ENCODE results near the gene MAGEA2B. TPM values are rescaled to one million over a fixed set of nuclear protein-coding genes. Genes with fewer than 3 reads are reported as not detected.
"Not testable (repeated sequence)": the region's sequence is repeated elsewhere in the genome, so short reads cannot be mapped to it uniquely, and the experiment has no call there.

The MAGEA2B gene
- total RNA-seq, 1 donor from 2014 or later: not detected

DNA sequence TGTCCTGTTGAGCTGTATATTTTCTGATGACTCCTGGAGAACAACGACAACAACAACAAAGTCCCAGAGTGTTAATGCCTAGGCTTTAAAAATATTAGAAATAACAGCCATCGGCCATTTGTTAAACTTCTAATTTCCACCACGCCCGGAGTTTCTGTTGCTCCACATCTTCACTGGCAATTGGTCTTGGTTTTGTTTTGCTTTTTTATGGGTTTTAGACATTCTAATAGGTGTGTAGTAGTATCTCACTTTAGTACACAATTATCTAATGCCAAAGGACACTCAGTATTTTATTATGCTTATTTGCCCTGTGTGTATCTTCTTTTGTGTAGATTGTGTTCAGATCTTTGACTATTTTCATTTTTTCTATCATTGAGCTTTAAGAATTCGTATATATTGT, 24.1 kb downstream of the MAGEA2B start:
- TF ChIP-seq, protein P1, sequence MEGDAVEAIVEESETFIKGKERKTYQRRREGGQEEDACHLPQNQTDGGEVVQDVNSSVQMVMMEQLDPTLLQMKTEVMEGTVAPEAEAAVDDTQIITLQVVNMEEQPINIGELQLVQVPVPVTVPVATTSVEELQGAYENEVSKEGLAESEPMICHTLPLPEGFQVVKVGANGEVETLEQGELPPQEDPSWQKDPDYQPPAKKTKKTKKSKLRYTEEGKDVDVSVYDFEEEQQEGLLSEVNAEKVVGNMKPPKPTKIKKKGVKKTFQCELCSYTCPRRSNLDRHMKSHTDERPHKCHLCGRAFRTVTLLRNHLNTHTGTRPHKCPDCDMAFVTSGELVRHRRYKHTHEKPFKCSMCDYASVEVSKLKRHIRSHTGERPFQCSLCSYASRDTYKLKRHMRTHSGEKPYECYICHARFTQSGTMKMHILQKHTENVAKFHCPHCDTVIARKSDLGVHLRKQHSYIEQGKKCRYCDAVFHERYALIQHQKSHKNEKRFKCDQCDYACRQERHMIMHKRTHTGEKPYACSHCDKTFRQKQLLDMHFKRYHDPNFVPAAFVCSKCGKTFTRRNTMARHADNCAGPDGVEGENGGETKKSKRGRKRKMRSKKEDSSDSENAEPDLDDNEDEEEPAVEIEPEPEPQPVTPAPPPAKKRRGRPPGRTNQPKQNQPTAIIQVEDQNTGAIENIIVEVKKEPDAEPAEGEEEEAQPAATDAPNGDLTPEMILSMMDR (IDR thresholded peaks at IDR 0.05; ENCODE audit: unreplicated experiment): no peak
- H3K27ac Mint-ChIP-seq: no peak overlapping the region
- no peak for DNase-seq (ENCODE audit: low spot score in 2 of 2, unreplicated experiment in 2 of 2)
- no peaks in the 10 kb centered on the region for H3K36me3 Mint-ChIP-seq
- peaks cover 23% of the 10 kb centered on the region for H3K9me3 Mint-ChIP-seq
- H3K27me3 Mint-ChIP-seq (ENCODE audit: low read depth): peaks cover 2% of the 10 kb centered on the region
- H3K4me3 Mint-ChIP-seq: no peak overlapping the region
- no peaks in the 10 kb centered on the region for H3K4me1 Mint-ChIP-seq

DNA sequence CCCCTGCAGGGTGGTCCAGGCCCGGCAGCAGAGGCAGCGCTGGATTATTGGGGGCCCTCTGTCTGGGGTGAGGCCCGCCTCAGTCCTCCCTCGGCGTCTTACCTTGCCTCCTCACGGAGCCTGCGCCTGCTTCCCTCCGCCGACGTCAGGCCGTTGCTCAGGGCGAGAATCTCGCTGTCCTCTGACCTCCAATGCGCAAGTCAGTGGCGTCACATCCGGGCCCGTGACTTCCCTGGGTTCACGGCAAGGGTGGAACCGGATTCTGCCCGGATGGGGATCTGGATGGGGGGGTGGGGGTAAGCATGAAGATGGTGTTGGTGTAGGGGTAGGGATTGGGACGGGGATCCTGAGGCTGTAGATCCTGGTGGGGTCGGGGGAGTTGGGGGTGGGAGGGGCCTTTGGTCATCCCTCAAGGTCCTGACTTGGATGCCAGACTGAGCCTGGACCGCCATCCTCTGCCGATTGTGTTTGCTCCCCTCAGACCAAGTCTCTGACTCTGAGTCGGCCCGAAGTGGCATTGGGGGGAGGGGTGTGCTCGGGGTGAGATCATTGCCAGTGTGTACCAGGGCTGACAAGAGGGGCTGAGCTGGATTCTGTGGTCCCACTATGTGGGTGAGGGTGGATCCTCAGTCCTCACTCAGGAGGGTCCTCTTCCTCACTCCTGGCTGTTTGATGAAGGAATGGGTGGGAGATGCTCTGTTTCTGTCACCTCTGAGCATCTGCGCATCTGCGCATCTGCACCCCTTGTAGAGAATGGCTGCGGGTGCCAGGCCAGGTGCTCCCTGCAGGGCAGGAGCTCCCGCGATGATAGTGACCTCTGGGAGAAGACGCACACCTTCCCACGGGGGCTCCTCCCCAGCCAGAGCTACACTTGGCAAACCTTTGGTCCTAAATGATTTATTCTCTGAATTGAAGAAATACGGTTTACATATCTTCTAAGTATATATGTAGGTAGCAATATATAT, 39.5 kb downstream of the MAGEA2B start, which contains the start of gene MAGEA2:
Gene MAGEA2, minus strand, starts transcription at position 157 of the 965 bp plus-strand sequence. CDS start 2,479 bp downstream, outside the sequence.
- not testable (repeated sequence) for H3K27me3 Mint-ChIP-seq (ENCODE audit: low read depth); H3K36me3 Mint-ChIP-seq; H3K4me1 Mint-ChIP-seq; H3K4me3 Mint-ChIP-seq; H3K9me3 Mint-ChIP-seq; DNase-seq (ENCODE audit: low spot score in 2 of 2, unreplicated experiment in 2 of 2); H3K27ac Mint-ChIP-seq

DNA sequence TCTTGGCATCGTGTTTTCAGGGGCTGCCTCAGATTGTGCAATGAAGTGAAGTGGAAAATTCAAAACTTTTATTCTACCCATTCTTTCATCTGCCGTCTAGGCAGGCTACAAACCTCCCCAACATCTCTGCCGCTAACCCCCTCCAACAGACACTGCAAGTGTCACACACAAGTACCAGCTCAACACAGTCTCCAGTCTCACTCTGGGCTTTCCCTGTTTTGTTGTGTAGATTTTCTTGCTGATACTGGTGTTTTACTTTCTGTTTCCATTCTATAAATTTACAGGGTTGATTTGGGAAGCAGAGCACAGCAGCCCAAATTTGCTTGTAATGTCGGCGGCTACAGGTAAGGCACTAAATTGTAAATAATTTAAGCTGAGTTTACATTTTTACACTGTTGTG, 40.4 kb downstream of the MAGEA2B start:
- not testable (repeated sequence) for DNase-seq (ENCODE audit: low spot score in 2 of 2, unreplicated experiment in 2 of 2); H3K4me3 Mint-ChIP-seq; H3K36me3 Mint-ChIP-seq; H3K27me3 Mint-ChIP-seq (ENCODE audit: low read depth); H3K9me3 Mint-ChIP-seq; H3K4me1 Mint-ChIP-seq; H3K27ac Mint-ChIP-seq

DNA sequence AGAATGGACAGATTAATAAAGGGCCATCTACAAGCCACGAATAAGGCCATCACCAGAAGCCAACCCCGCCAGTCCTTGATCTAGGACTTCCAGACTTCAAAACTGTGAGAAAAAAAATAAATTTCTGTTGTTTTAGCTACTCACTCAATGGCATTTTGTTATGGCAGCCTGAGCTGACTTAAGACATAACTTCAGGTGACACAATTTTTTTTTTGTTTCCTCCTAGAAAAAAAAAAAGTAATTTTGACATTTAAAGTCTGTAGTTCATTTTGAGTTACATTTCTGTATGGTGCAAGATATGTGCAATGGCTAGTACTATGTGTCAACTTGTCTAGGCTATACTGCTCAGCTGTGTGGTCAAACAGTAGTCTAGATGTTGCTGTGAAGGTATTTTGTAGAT, 44.5 kb downstream of the MAGEA2B start, which contains the start of gene CSAG3:
Gene CSAG3, plus strand, starts transcription at position 301 of the 400 bp plus-strand sequence.
- not testable (repeated sequence) for H3K9me3 Mint-ChIP-seq; H3K27ac Mint-ChIP-seq; H3K27me3 Mint-ChIP-seq (ENCODE audit: low read depth); H3K4me3 Mint-ChIP-seq; H3K4me1 Mint-ChIP-seq; H3K36me3 Mint-ChIP-seq; DNase-seq (ENCODE audit: low spot score in 2 of 2, unreplicated experiment in 2 of 2)

DNA sequence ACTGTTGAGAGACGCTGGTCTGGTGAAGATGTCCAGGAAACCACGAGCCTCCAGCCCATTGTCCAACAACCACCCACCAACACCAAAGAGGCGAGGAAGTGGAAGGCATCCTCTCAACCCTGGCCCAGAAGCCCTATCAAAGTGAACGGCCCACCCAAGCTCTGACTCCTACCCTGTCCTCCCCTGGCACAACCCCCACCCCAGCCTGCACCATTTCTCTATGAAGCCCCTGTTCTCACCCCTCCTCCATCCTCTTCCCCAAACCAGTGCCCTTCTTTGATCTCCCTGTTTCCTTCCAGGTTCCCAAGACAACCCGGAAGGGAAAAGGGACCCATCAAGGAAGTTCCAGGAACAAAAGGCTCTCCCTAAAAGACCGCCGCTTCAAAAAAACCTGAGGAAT, 45.1 kb downstream of the MAGEA2B start:
- H3K4me3 Mint-ChIP-seq; DNase-seq (ENCODE audit: low spot score in 2 of 2, unreplicated experiment in 2 of 2); H3K4me1 Mint-ChIP-seq; H3K27me3 Mint-ChIP-seq (ENCODE audit: low read depth); H3K9me3 Mint-ChIP-seq; H3K27ac Mint-ChIP-seq; H3K36me3 Mint-ChIP-seq: not testable (repeated sequence)

DNA sequence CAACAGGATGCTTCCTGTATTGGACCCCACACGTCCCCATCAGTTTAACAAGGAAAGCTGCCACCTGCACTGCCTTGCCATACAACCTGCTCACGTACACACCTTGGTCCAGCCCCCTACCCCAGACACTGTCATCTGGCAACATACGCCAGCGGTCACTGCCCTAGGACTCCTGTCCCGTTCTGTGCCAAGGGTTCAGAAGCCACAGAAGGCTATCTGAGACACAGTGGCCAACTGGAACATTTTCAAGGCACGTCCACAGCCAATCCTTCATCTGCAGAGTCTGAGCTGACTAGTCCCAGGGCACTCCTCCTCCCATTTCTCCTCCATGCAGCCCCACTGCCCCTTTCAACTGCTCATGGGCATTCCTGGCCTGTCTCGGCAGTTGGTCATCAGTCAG, 47.2 kb downstream of the MAGEA2B start:
- H3K27ac Mint-ChIP-seq; DNase-seq (ENCODE audit: low spot score in 2 of 2, unreplicated experiment in 2 of 2); H3K36me3 Mint-ChIP-seq; H3K4me3 Mint-ChIP-seq; H3K27me3 Mint-ChIP-seq (ENCODE audit: low read depth); H3K4me1 Mint-ChIP-seq; H3K9me3 Mint-ChIP-seq: not testable (repeated sequence)

DNA sequence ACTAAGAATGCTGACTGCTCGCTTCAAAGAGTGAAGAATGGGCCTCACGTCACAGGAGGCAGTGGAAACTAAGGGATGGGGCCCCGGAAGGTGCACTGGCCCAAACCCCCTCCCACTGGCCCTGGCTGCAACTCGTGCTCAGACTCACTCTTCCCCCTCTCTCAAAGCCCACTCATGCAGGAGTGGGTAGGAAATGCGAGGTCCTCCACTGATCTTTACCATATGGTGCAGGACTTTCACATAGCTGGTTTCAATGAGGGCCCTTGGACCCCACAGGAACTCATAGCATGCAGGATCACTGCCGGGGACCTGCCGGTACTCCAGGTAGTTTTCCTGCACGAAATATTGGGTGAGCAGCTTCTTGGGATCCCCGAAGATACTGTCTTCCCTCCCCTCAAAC, 52.1 kb downstream of the MAGEA2B start:
- not testable (repeated sequence) for H3K9me3 Mint-ChIP-seq; DNase-seq (ENCODE audit: low spot score in 2 of 2, unreplicated experiment in 2 of 2); H3K36me3 Mint-ChIP-seq; H3K4me3 Mint-ChIP-seq; H3K27ac Mint-ChIP-seq; H3K27me3 Mint-ChIP-seq (ENCODE audit: low read depth); H3K4me1 Mint-ChIP-seq

Other genes with a start within 250 kb of the MAGEA2B start
- 3.4 to 3.8 TPM (median 3.6 TPM) in 3 replicates for gene GABRQ, start 76.7 kb upstream of the MAGEA2B start, total RNA-seq
- not detected in 3 replicates for gene MAGEA3, start 15.8 kb upstream of the MAGEA2B start, total RNA-seq
- gene CSAG2, start 5.4 kb upstream of the MAGEA2B start, total RNA-seq: not detected in 3 replicates
- gene CSAG1, start 19.1 kb downstream of the MAGEA2B start, total RNA-seq: not detected in 3 replicates
- gene MAGEA12, start 19.1 kb downstream of the MAGEA2B start, total RNA-seq: not detected in 3 replicates
- not detected in 3 replicates for gene MAGEA2, start 39.2 kb downstream of the MAGEA2B start, total RNA-seq
- not detected in 3 replicates for gene CSAG3, start 44.6 kb downstream of the MAGEA2B start, total RNA-seq
- gene MAGEA6, start 55.1 kb downstream of the MAGEA2B start, total RNA-seq: not detected in 3 replicates
- gene CETN2, start 116.1 kb downstream of the MAGEA2B start, total RNA-seq: 31.1 to 35.4 TPM (median 34.9 TPM) in 3 replicates
- 21.0 to 21.4 TPM (median 21.1 TPM) in 3 replicates for gene NSDHL, start 116.4 kb downstream of the MAGEA2B start, total RNA-seq
- gene ZNF185, start 183.4 kb downstream of the MAGEA2B start, total RNA-seq: 31.8 to 35.3 TPM (median 32.8 TPM) in 3 replicates